Stimulated activated CD4-positive, alpha-beta T cell treated with anti-CD3 and anti-CD28 coated beads, Interleukin-2, amount 100 ng/mL, for 4 hours (primary cell): ENCODE measurements around the gene PRH1.

Source experiments
- DNase-seq: peaks from one replicate; pipeline ENCODE4 v3.0.0-alpha.2; 2020; ENCODE audit warnings: low read depth

PRH1 gene

GRCh38 chr12:10884086-10884725 is at the start of gene PRH1:
Gene PRH1, minus strand, starts transcription at chr12:10884255. Its CDS starts 38 bp downstream, at chr12:10884217.
- no peak for DNase-seq

- no peak for DNase-seq
Measured at GRCh38 chr12:10928746-10929286, 44.8 kb upstream of the PRH1 start, which contains the start of gene PRH2. Gene PRH2, plus strand, starts transcription at chr12:10929236. Its CDS starts 38 bp downstream, at chr12:10929274.

GRCh38 chr12:10926269-10926668 is 42.2 kb upstream of the PRH1 start:
- DNase-seq = no peak

- DNase-seq = no peak
Measured at GRCh38 chr12:10919809-10920208, 35.8 kb upstream of the PRH1 start.

- DNase-seq = no peak
Measured at GRCh38 chr12:10910380-10910779, 26.3 kb upstream of the PRH1 start.

GRCh38 chr12:10909462-10909861 is 25.4 kb upstream of the PRH1 start, which contains the start of gene TAS2R13:
Gene TAS2R13, minus strand, starts transcription at chr12:10909562. Its CDS starts 264 bp downstream, at chr12:10909298.
- no peak for DNase-seq

- DNase-seq = no peak
Measured at GRCh38 chr12:10904686-10905085, 20.6 kb upstream of the PRH1 start.

GRCh38 chr12:10901427-10901826 is 17.4 kb upstream of the PRH1 start:
- DNase-seq = no peak

- DNase-seq = no peak
Measured at GRCh38 chr12:10900972-10901371, 16.9 kb upstream of the PRH1 start.

GRCh38 chr12:10900530-10900929 is 16.5 kb upstream of the PRH1 start:
- DNase-seq = no peak

GRCh38 chr12:10896854-10897253 is 12.8 kb upstream of the PRH1 start:
- no peak for DNase-seq

GRCh38 chr12:10891937-10892336 is 7.9 kb upstream of the PRH1 start:
- DNase-seq = no peak

GRCh38 chr12:10889226-10889625 is 5.2 kb upstream of the PRH1 start:
- no peak for DNase-seq

GRCh38 chr12:10873378-10873777 is 10.7 kb downstream of the PRH1 start:
- DNase-seq = no peak

- no peak for DNase-seq
Measured at GRCh38 chr12:10867381-10867780, 16.7 kb downstream of the PRH1 start.

- DNase-seq = no peak
Measured at GRCh38 chr12:10863512-10864218, 20.4 kb downstream of the PRH1 start.

- DNase-seq = no peak
Measured at GRCh38 chr12:10861366-10861765, 22.7 kb downstream of the PRH1 start.

GRCh38 chr12:10855807-10856206 is 28.2 kb downstream of the PRH1 start:
- DNase-seq = no peak

GRCh38 chr12:10853776-10854175 is 30.3 kb downstream of the PRH1 start:
- DNase-seq = no peak

- no peak for DNase-seq
Measured at GRCh38 chr12:10851243-10851858, 32.7 kb downstream of the PRH1 start.

GRCh38 chr12:10849425-10849878 is 34.6 kb downstream of the PRH1 start, which contains the start of gene PRR4:
Gene PRR4, minus strand, starts transcription at chr12:10849475. Its CDS starts 38 bp downstream, at chr12:10849437.
- DNase-seq = no peak

GRCh38 chr12:10847744-10848143 is 36.3 kb downstream of the PRH1 start:
- DNase-seq = no peak

GRCh38 chr12:10842862-10843261 is 41.2 kb downstream of the PRH1 start:
- no peak for DNase-seq
